SK-N-SH treated with all-trans-retinoic acid at 6 μM for 48 hours (cell line): ENCODE measurements around the gene LRCH1.

ENCODE experiments used
- CSDC2 ChIP-seq: fragments of 250-450 bp; sonication (Bioruptor Pico); IDR thresholded peaks from 2 replicates; pipeline ENCODE4 v1.5.0; 2020; ENCODE audit warnings: mild to moderate bottlenecking, moderate library complexity
- ESRRG ChIP-seq: fragments of 250-450 bp; sonication (Bioruptor Pico); IDR thresholded peaks from 2 replicates; pipeline ENCODE4 v1.6.1; 2021; ENCODE audit warnings: mild to moderate bottlenecking
- GLIS3 ChIP-seq: fragments of 250-450 bp; sonication (Bioruptor Pico); IDR thresholded peaks from 2 replicates; pipeline ENCODE4 v1.5.0; 2020; ENCODE audit warnings: mild to moderate bottlenecking, moderate library complexity
- OSR1 ChIP-seq: fragments of 250-450 bp; sonication (Bioruptor Pico); IDR thresholded peaks from 2 replicates; pipeline ENCODE4 v1.8.0; 2022; ENCODE audit warnings: moderate library complexity, mild to moderate bottlenecking, inconsistent platforms
- PPARA ChIP-seq: fragments of 250-450 bp; sonication (Bioruptor Pico); IDR thresholded peaks from 2 replicates; pipeline ENCODE4 v1.5.0; 2020; ENCODE audit warnings: mild to moderate bottlenecking, borderline replicate concordance
- RARB ChIP-seq: fragments of 250-450 bp; sonication (Bioruptor Pico); IDR thresholded peaks from 2 replicates; pipeline ENCODE4 v1.8.0; 2021; ENCODE audit warnings: mild to moderate bottlenecking, moderate library complexity
- ZC3H10 ChIP-seq: fragments of 250-450 bp; sonication (Bioruptor Pico); IDR thresholded peaks from 2 replicates; pipeline ENCODE4 v1.5.1; 2021; ENCODE audit warnings: mild to moderate bottlenecking, moderate library complexity
- ZFP3 ChIP-seq: fragments of 250-450 bp; sonication (Bioruptor Pico); IDR thresholded peaks from 2 replicates; pipeline ENCODE4 v1.5.0; 2020; ENCODE audit warnings: mild to moderate bottlenecking, moderate library complexity
- ZNF565 ChIP-seq: fragments of 450-650 bp; formaldehyde crosslinking; conservative IDR thresholded peaks from 2 replicates; pipeline ENCODE4 v1.5.0; 2020; ENCODE audit warnings: low read depth, mild to moderate bottlenecking, moderate library complexity
- ZNF8 ChIP-seq: fragments of 450-650 bp; formaldehyde crosslinking; IDR thresholded peaks from 2 replicates; pipeline ENCODE4 v1.5.0; 2020; ENCODE audit warnings: mild to moderate bottlenecking, moderate library complexity
- TF ChIP-seq, protein P1 (sequence below): fragments of 250-450 bp; sonication (Bioruptor Pico); IDR thresholded peaks from 2 replicates; pipeline ENCODE4 v1.8.0; 2021; ENCODE audit warnings: low read depth, mild to moderate bottlenecking, moderate library complexity, borderline replicate concordance
- TF ChIP-seq, protein P2 (sequence below): fragments of 250-450 bp; sonication (Bioruptor Pico); IDR thresholded peaks from 2 replicates; pipeline ENCODE4 v1.8.0; 2020; ENCODE audit warnings: mild to moderate bottlenecking, moderate library complexity, borderline replicate concordance
- TF ChIP-seq, protein P3 (sequence below): fragments of 250-450 bp; sonication (Bioruptor Pico); IDR thresholded peaks from 2 replicates; pipeline ENCODE4 v1.5.1; 2020; ENCODE audit warnings: low read depth, mild to moderate bottlenecking, moderate library complexity

DNA sequence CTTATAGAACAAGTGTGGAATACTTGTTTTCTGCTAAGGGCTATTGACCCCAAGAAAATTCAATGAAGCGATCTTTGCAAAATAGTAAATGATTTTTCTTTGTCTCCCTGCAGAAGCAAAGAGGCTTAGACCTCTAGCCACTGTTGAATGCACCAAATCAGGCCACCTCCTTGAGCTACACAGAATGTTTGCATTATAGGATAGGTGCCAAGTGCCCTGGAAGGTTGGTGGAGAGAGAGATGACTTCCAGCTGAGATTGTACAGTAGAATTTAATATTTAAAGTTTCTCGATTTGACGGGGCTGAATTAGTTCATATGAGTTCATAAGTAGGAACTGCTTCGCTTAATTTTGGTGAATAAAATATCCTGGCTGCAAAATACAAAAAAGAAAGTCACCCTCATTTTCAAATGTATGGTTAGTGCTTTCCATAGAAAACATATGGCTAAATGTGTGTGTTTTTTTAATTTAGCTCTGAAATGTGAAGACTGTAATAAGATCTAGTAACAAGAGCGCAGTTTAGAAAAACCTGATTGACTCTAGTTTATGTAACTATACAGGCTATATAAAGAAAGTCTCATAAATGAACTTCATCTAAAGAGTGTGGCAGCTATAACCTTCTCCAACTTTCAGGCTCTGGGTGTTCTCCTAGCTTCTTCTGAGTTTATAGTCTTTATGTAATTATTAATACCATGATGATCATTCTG, 41.6 kb downstream of the LRCH1 start:
- TF ChIP-seq GLIS3 (CRISPR knock-in tag) (no peak), ESRRG (CRISPR knock-in tag) (no peak), CSDC2 (no peak), ZFP3 (CRISPR knock-in tag) (no peak), ZC3H10 (CRISPR knock-in tag) (no peak), OSR1 (CRISPR knock-in tag) (no peak), PPARA (CRISPR knock-in tag) (no peak), RARB (CRISPR knock-in tag) (no peak), ZNF565 (CRISPR knock-in tag) (no peak), ZNF8 (CRISPR knock-in tag) (no peak)
- TF ChIP-seq, protein P1, sequence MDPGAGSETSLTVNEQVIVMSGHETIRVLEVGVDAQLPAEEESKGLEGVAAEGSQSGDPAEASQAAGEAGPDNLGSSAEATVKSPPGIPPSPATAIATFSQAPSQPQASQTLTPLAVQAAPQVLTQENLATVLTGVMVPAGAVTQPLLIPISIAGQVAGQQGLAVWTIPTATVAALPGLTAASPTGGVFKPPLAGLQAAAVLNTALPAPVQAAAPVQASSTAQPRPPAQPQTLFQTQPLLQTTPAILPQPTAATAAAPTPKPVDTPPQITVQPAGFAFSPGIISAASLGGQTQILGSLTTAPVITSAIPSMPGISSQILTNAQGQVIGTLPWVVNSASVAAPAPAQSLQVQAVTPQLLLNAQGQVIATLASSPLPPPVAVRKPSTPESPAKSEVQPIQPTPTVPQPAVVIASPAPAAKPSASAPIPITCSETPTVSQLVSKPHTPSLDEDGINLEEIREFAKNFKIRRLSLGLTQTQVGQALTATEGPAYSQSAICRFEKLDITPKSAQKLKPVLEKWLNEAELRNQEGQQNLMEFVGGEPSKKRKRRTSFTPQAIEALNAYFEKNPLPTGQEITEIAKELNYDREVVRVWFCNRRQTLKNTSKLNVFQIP (CRISPR knock-in tag): no peak
- TF ChIP-seq, protein P2, sequence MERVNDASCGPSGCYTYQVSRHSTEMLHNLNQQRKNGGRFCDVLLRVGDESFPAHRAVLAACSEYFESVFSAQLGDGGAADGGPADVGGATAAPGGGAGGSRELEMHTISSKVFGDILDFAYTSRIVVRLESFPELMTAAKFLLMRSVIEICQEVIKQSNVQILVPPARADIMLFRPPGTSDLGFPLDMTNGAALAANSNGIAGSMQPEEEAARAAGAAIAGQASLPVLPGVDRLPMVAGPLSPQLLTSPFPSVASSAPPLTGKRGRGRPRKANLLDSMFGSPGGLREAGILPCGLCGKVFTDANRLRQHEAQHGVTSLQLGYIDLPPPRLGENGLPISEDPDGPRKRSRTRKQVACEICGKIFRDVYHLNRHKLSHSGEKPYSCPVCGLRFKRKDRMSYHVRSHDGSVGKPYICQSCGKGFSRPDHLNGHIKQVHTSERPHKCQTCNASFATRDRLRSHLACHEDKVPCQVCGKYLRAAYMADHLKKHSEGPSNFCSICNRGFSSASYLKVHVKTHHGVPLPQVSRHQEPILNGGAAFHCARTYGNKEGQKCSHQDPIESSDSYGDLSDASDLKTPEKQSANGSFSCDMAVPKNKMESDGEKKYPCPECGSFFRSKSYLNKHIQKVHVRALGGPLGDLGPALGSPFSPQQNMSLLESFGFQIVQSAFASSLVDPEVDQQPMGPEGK: no peak
- TF ChIP-seq, protein P3, sequence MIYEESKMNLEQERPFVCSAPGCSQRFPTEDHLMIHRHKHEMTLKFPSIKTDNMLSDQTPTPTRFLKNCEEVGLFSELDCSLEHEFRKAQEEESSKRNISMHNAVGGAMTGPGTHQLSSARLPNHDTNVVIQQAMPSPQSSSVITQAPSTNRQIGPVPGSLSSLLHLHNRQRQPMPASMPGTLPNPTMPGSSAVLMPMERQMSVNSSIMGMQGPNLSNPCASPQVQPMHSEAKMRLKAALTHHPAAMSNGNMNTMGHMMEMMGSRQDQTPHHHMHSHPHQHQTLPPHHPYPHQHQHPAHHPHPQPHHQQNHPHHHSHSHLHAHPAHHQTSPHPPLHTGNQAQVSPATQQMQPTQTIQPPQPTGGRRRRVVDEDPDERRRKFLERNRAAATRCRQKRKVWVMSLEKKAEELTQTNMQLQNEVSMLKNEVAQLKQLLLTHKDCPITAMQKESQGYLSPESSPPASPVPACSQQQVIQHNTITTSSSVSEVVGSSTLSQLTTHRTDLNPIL (CRISPR knock-in tag): no peak
